GM12892 (cell line): ENCODE measurements around the gene YBX2.

Source experiments
- DNase-seq: peaks from one replicate; pipeline ENCODE4 v3.0.0; 2011; ENCODE audit not compliant: insufficient read length
- FAIRE-seq: peaks from 2 replicates; lab custom pipeline; 2011; peaks lifted over from hg19 to GRCh38; lab: Jason Lieb, UNC
- POLR2A ChIP-seq: IDR thresholded peaks from 2 replicates; pipeline ENCODE4 v1.6.1; 2011; ENCODE audit warnings: low read depth, low read length, control low read depth
- POLR2AphosphoS5 ChIP-seq: IDR thresholded peaks from 2 replicates; pipeline ENCODE4 v1.6.1; 2011; ENCODE audit warnings: low read depth, low read length, control low read depth
- TAF1 ChIP-seq: IDR thresholded peaks from 2 replicates; pipeline ENCODE4 v1.6.1; 2011; ENCODE audit warnings: low read depth, mild to moderate bottlenecking, control low read depth, low read length, borderline replicate concordance

YBX2 gene

GRCh38 chr17:7321466-7321865 lies 27.0 kb upstream of the YBX2 start:
- no peak for DNase-seq
- FAIRE-seq: no peak
- no peak for TF ChIP-seq POLR2A
- TF ChIP-seq TAF1: no peak
- TF ChIP-seq POLR2AphosphoS5: no peak

GRCh38 chr17:7318121-7318860 lies 23.9 kb upstream of the YBX2 start:
- no peak for DNase-seq
- TF ChIP-seq POLR2A (no peak), POLR2AphosphoS5 (no peak), TAF1 (no peak)
- FAIRE-seq: no peak

- TF ChIP-seq POLR2AphosphoS5 (no peak), TAF1 (no peak), POLR2A (no peak)
- DNase-seq (no peak), FAIRE-seq (no peak)
These were observed 22.8 kb upstream of the YBX2 start for GRCh38 chr17:7317161-7317803.

- DNase-seq (no peak), FAIRE-seq (no peak)
- no peak for TF ChIP-seq POLR2AphosphoS5
- no peak for TF ChIP-seq TAF1
- TF ChIP-seq POLR2A: no peak
These were observed 21.3 kb upstream of the YBX2 start for GRCh38 chr17:7315570-7316235.

GRCh38 chr17:7314719-7315569 lies 20.5 kb upstream of the YBX2 start, which contains the start of gene GPS2:
Gene GPS2, minus strand, starts transcription at chr17:7315360. Its CDS starts 308 bp downstream, at chr17:7315052.
- FAIRE-seq (peak; percentile 99), DNase-seq (peak; percentile 99)
- peak; percentile 81; the same call in 1 of the 2 replicates for TF ChIP-seq POLR2A
- peak; percentile 52; the same call in 1 of the 2 replicates for TF ChIP-seq TAF1
- TF ChIP-seq POLR2AphosphoS5: peak; percentile 60

GRCh38 chr17:7313890-7314718 lies 19.7 kb upstream of the YBX2 start:
- DNase-seq: peak; percentile 6
- TF ChIP-seq TAF1 (no peak), POLR2A (peak; percentile 65), POLR2AphosphoS5 (peak; percentile 11; the same call in 1 of the 2 replicates)
- peak; percentile 17 for FAIRE-seq

- FAIRE-seq: no peak
- TF ChIP-seq TAF1 (no peak), POLR2A (peak; percentile 78), POLR2AphosphoS5 (peak; percentile 94)
- DNase-seq: peak; percentile 19
These were observed 18.9 kb upstream of the YBX2 start for GRCh38 chr17:7313088-7313889.

- FAIRE-seq (no peak), DNase-seq (peak; percentile 3)
- TF ChIP-seq TAF1: no peak
- no peak for TF ChIP-seq POLR2AphosphoS5
- no peak for TF ChIP-seq POLR2A
These were observed 18.1 kb upstream of the YBX2 start for GRCh38 chr17:7312432-7313087.

- DNase-seq (no peak), FAIRE-seq (no peak)
- TF ChIP-seq POLR2AphosphoS5 (no peak; the same call in 1 of the 2 replicates), POLR2A (no peak), TAF1 (no peak)
These were observed 16.8 kb upstream of the YBX2 start for GRCh38 chr17:7311110-7311705.

- DNase-seq (no peak), FAIRE-seq (no peak)
- TF ChIP-seq POLR2A: 0 out of 2 replicates have a peak, but pooled peaks have one; percentile 31
- TF ChIP-seq POLR2AphosphoS5: 0 out of 2 replicates have a peak, but pooled peaks have one; percentile 7
- no peak for TF ChIP-seq TAF1
These were observed 15.2 kb upstream of the YBX2 start for GRCh38 chr17:7309628-7310027.
